Stimulated activated CD4-positive, alpha-beta T cell treated with anti-CD3 and anti-CD28 coated beads, Interleukin-2, amount 100 ng/mL, for 24 hours (primary cell): Measurements from ENCODE around the gene RABGAP1.
"Not testable (repeated sequence)": the region's sequence is repeated elsewhere in the genome, so short reads cannot be mapped to it uniquely, and the experiment has no call there.

ENCODE experiments used
- DNase-seq, 2 donors: peaks; one replicate each; pipeline ENCODE4 v3.0.0-alpha.2; 2020

Gene RABGAP1

GRCh38 chr9:122940749-122941581 is at the start of gene RABGAP1:
Gene RABGAP1 (plus strand): TSS chr9:122941020. CDS start chr9:122957060, 16,040 bp downstream.
- peak; percentile 99 for DNase-seq

GRCh38 chr9:122897969-122898368 is 42.9 kb upstream of the RABGAP1 start:
- DNase-seq, result no peak

- DNase-seq, result no peak
Observed at GRCh38 chr9:122900791-122901190, 40.0 kb upstream of the RABGAP1 start.

GRCh38 chr9:122904466-122904822 is 36.4 kb upstream of the RABGAP1 start:
- peak; percentile 35 to 48 for DNase-seq

- peak; percentile 93 to 97 for DNase-seq
Observed at GRCh38 chr9:122904823-122905710, 35.8 kb upstream of the RABGAP1 start, which contains the start of gene RC3H2. Gene RC3H2 (minus strand): TSS chr9:122905359. CDS start chr9:122897509, 7,850 bp downstream.

GRCh38 chr9:122906122-122906521 is 34.7 kb upstream of the RABGAP1 start:
- DNase-seq, result not testable (repeated sequence)

GRCh38 chr9:122912671-122912963 is 28.2 kb upstream of the RABGAP1 start:
- no peak for DNase-seq

GRCh38 chr9:122912964-122913673 is 27.7 kb upstream of the RABGAP1 start, which contains the start of gene ZBTB6:
Gene ZBTB6 (minus strand): TSS chr9:122913323. CDS start chr9:122912072, 1,251 bp downstream.
- peak; percentile 67 to 72 for DNase-seq

GRCh38 chr9:122918310-122918709 is 22.5 kb upstream of the RABGAP1 start:
- DNase-seq, result no peak

GRCh38 chr9:122922713-122923112 is 18.1 kb upstream of the RABGAP1 start:
- no peak for DNase-seq

GRCh38 chr9:122923947-122924346 is 16.9 kb upstream of the RABGAP1 start:
- DNase-seq, result no peak

- no peak for DNase-seq
Observed at GRCh38 chr9:122929796-122930354, 10.9 kb upstream of the RABGAP1 start.

- DNase-seq, result no peak
Observed at GRCh38 chr9:122930541-122931225, 10.1 kb upstream of the RABGAP1 start.

- DNase-seq, result peak; percentile 91 to 93
Observed at GRCh38 chr9:122931226-122932121, 9.3 kb upstream of the RABGAP1 start, which contains the start of gene ZBTB26. Gene ZBTB26 (minus strand): TSS chr9:122931512. CDS start chr9:122919934, 11,578 bp downstream.

- DNase-seq, result no peak
Observed at GRCh38 chr9:122936464-122936863, 4.4 kb upstream of the RABGAP1 start.

GRCh38 chr9:122936883-122937282 is 3.9 kb upstream of the RABGAP1 start:
- DNase-seq, result no peak

GRCh38 chr9:122939601-122940000 is 1.2 kb upstream of the RABGAP1 start:
- DNase-seq, result no peak

GRCh38 chr9:122940454-122940748 is 419 bp upstream of the RABGAP1 start:
- no peak for DNase-seq

- no peak for DNase-seq
Observed at GRCh38 chr9:122941582-122942234, 888 bp downstream of the RABGAP1 start.
